H9 (cell line): Measurements from ENCODE around the gene TADA3. TPM values are rescaled to one million over a fixed set of nuclear protein-coding genes. Genes with fewer than 3 reads are reported as not detected.

Experiments
- DNase-seq: peaks from one replicate; pipeline ENCODE4 v3.0.0-alpha.2; 2017
- H2AFZ ChIP-seq: one replicate; pipeline ENCODE4 v1.6.1; 2013; ENCODE audit warnings: mild to moderate bottlenecking, low read length, control low read depth, moderate library complexity
- H2AK5ac ChIP-seq: 2 replicates; pipeline ENCODE4 v1.6.1; 2013; ENCODE audit warnings: low read length, control low read depth, mixed read lengths; ENCODE audit not compliant: insufficient read length
- H2BK120ac ChIP-seq: one replicate; pipeline ENCODE4 v1.6.1; 2013; ENCODE audit warnings: low read depth, mild to moderate bottlenecking, low read length, control low read depth, inconsistent platforms; ENCODE audit not compliant: poor library complexity, severe bottlenecking
- H2BK12ac ChIP-seq: 2 replicates; pipeline ENCODE4 v1.6.1; 2013; ENCODE audit warnings: low read length, control low read depth, mixed read lengths, low read depth; ENCODE audit not compliant: insufficient read length
- H2BK15ac ChIP-seq: 2 replicates; pipeline ENCODE4 v1.6.1; 2013; ENCODE audit warnings: low read depth, low read length, control low read depth
- H2BK20ac ChIP-seq: one replicate; pipeline ENCODE4 v1.6.1; 2013; ENCODE audit warnings: low read depth, mild to moderate bottlenecking, low read length, control low read depth, inconsistent platforms; ENCODE audit not compliant: poor library complexity, severe bottlenecking
- H2BK5ac ChIP-seq: 2 replicates; pipeline ENCODE4 v1.6.1; 2013; ENCODE audit warnings: low read length, control low read depth, mixed read lengths; ENCODE audit not compliant: insufficient read length
- H3K14ac ChIP-seq: 2 replicates; pipeline ENCODE4 v1.6.1; 2013; ENCODE audit warnings: low read length, control low read depth; ENCODE audit not compliant: insufficient read depth
- H3K18ac ChIP-seq: 2 replicates; pipeline ENCODE4 v1.6.1; 2013; ENCODE audit warnings: low read depth, mild to moderate bottlenecking, mixed read lengths, low read length, control low read depth; ENCODE audit not compliant: insufficient read length
- H3K23ac ChIP-seq: 2 replicates; pipeline ENCODE4 v1.6.1; 2013; ENCODE audit warnings: low read length, control low read depth, mixed read lengths, low read depth; ENCODE audit not compliant: insufficient read length
- H3K23me2 ChIP-seq: 2 replicates; pipeline ENCODE4 v1.6.1; 2013; ENCODE audit warnings: low read depth, mild to moderate bottlenecking, mixed read lengths, low read length, control low read depth; ENCODE audit not compliant: insufficient read length, poor library complexity, severe bottlenecking
- H3K27ac ChIP-seq: 2 replicates; pipeline ENCODE4 v1.5.1; 2013; ENCODE audit warnings: low read length, control low read depth, mixed read lengths, low read depth; ENCODE audit not compliant: insufficient read length
- H3K27me3 ChIP-seq: 2 replicates; pipeline ENCODE4 v1.6.1; 2013; ENCODE audit warnings: low read length, control low read depth, inconsistent platforms; ENCODE audit not compliant: insufficient read depth
- H3K4ac ChIP-seq: 2 replicates; pipeline ENCODE4 v1.6.1; 2013; ENCODE audit warnings: low read depth, mild to moderate bottlenecking, control low read depth, inconsistent platforms, low read length, moderate library complexity
- H3K4me1 ChIP-seq: 2 replicates; pipeline ENCODE4 v1.6.1; 2013; ENCODE audit warnings: low read length, control low read depth, inconsistent platforms; ENCODE audit not compliant: insufficient read depth
- H3K4me2 ChIP-seq: 2 replicates; pipeline ENCODE4 v1.6.1; 2013; ENCODE audit warnings: low read length, control low read depth, mixed read lengths; ENCODE audit not compliant: insufficient read length, insufficient read depth
- H3K56ac ChIP-seq: 2 replicates; pipeline ENCODE4 v1.6.1; 2013; ENCODE audit warnings: low read depth, mild to moderate bottlenecking, mixed read lengths, low read length, control low read depth; ENCODE audit not compliant: insufficient read length
- H3K79me1 ChIP-seq: 2 replicates; pipeline ENCODE4 v1.6.1; 2013; ENCODE audit warnings: low read depth, mild to moderate bottlenecking, moderate library complexity, low read length, control low read depth, inconsistent platforms; ENCODE audit not compliant: insufficient read depth, poor library complexity, severe bottlenecking
- H3K79me2 ChIP-seq: 2 replicates; pipeline ENCODE4 v1.6.1; 2013; ENCODE audit warnings: low read length, control low read depth, inconsistent platforms; ENCODE audit not compliant: insufficient read depth
- H3K9ac ChIP-seq: 2 replicates; pipeline ENCODE4 v1.6.1; 2013; ENCODE audit warnings: low read length, control low read depth, mixed read lengths; ENCODE audit not compliant: insufficient read length; ENCODE audit errors: extremely low read depth
- H3K9me3 ChIP-seq: one replicate; pipeline ENCODE4 v1.6.1; 2013; ENCODE audit warnings: low read depth, low read length, inconsistent platforms; ENCODE audit not compliant: control insufficient read depth
- H3T11ph ChIP-seq: one replicate; pipeline ENCODE4 v1.6.1; 2013; ENCODE audit warnings: mild to moderate bottlenecking, low read length, control low read depth, inconsistent platforms
- H4K20me1 ChIP-seq: one replicate; pipeline ENCODE4 v1.6.1; 2013; ENCODE audit not compliant: control insufficient read depth, insufficient read length, insufficient read depth
- H4K5ac ChIP-seq: 2 replicates; pipeline ENCODE4 v1.6.1; 2013; ENCODE audit warnings: low read depth, mild to moderate bottlenecking, mixed read lengths, low read length, control low read depth; ENCODE audit not compliant: insufficient read length
- H4K8ac ChIP-seq: replicated peaks from 2 replicates; pipeline ENCODE4 v1.6.1; 2013; ENCODE audit warnings: low read length, control low read depth, mixed read lengths, low read depth; ENCODE audit not compliant: insufficient read length
- H4K91ac ChIP-seq: 2 replicates; pipeline ENCODE4 v1.6.1; 2013; ENCODE audit warnings: low read depth, mild to moderate bottlenecking, moderate library complexity, mixed read lengths, low read length, control low read depth; ENCODE audit not compliant: insufficient read length
- H3K27ac Mint-ChIP-seq, 3 experiments: 2 replicates in 2 of 3; 3 replicates in 1 of 3; pipeline ENCODE4 v1.8.0; 2020 to 2021; ENCODE audit warnings: mixed read lengths in 3 of 3, mild to moderate bottlenecking in 1 of 3, moderate library complexity in 1 of 3
- H3K27me3 Mint-ChIP-seq: 2 replicates; pipeline ENCODE4 v1.8.0; 2021; ENCODE audit warnings: low read depth, mild to moderate bottlenecking, moderate library complexity, mixed read lengths
- H3K36me3 Mint-ChIP-seq, 3 experiments: 2 replicates in 2 of 3; 3 replicates in 1 of 3; pipeline ENCODE4 v1.8.0; 2020 to 2021; ENCODE audit warnings: low read depth in 3 of 3, mixed read lengths in 3 of 3; ENCODE audit not compliant: insufficient read depth in 1 of 3
- H3K4me1 Mint-ChIP-seq, 2 experiments: 2 replicates each; pipeline ENCODE4 v1.8.0; 2020; ENCODE audit warnings: mixed read lengths in 2 of 2
- H3K4me3 Mint-ChIP-seq, 2 experiments: 2 replicates in 1 of 2; 3 replicates in 1 of 2; pipeline ENCODE4 v1.8.0; 2020 to 2021; ENCODE audit warnings: mild to moderate bottlenecking in 2 of 2, mixed read lengths in 2 of 2, moderate library complexity in 1 of 2
- H3K9me3 Mint-ChIP-seq, 2 experiments: 2 replicates in 1 of 2; 3 replicates in 1 of 2; pipeline ENCODE4 v1.8.0; 2020; ENCODE audit warnings: mild to moderate bottlenecking in 2 of 2, mixed read lengths in 2 of 2, moderate library complexity in 1 of 2
- CTCF ChIP-seq: fragments of 200-600 bp; sonication (generic); conservative IDR thresholded peaks from 3 replicates; pipeline ENCODE4 v1.8.0; 2021; ENCODE audit warnings: antibody characterized with exemption, mild to moderate bottlenecking
- WGBS: extraction: QIAGEN DNeasy Blood & Tissue Kit; methylation state at CpG from one replicate; pipeline ENCODE4 v1.1.7; 2013; ENCODE audit warnings: missing lambda C conversion rate, low lambda C conversion rate, mixed read lengths; ENCODE audit not compliant: insufficient read length; ENCODE audit errors: extremely low coverage; 5-methylcytosine and 5-hydroxymethylcytosine counted together
- total RNA-seq: library from RNA; stranded (reverse); gene quantifications from 2 replicates; pipeline ENCODE4 v1.2.1, GENCODE V29; 2021

TADA3 gene
- total RNA-seq, 1 experiment from 2014 or later = 49.8 TPM

- Histone ChIP-seq H3K27ac (no peak overlapping the region), H2AK5ac (no peak overlapping the region), H3K4me1 (no peaks in the 10 kb centered on the region), H3K79me2 (no peaks in the 10 kb centered on the region), H2BK5ac (no peak overlapping the region), H3K9ac (no peak overlapping the region), H3T11ph (no peak overlapping the region), H2BK20ac (no peak overlapping the region), H2BK15ac (no peak overlapping the region), H3K9me3 (no peaks in the 10 kb centered on the region), H2BK120ac (no peak overlapping the region), H3K4ac (no peak overlapping the region), H4K20me1 (no peaks in the 10 kb centered on the region), H4K91ac (no peak overlapping the region), H3K56ac (no peak overlapping the region), H3K27me3 (no peaks in the 10 kb centered on the region; the same call in 1 of the 2 replicates), H3K4me2 (no peak overlapping the region), H3K79me1 (no peaks in the 10 kb centered on the region), H4K8ac (no peak overlapping the region), H3K14ac (no peak overlapping the region), H3K23me2 (no peaks in the 10 kb centered on the region), H3K18ac (no peak overlapping the region), H2AFZ (no peak overlapping the region), H4K5ac (no peak overlapping the region), H3K23ac (no peak overlapping the region), H2BK12ac (no peak overlapping the region)
- Mint-ChIP-seq H3K27me3 (peaks cover 5% of the 10 kb centered on the region), H3K36me3 (peaks cover 15 to 50% (median 44%) of the 10 kb centered on the region in 3 experiments; a peak in 6 of 7 replicates), H3K4me3 (no peak overlapping the region), H3K27ac (peak overlapping the region in 1 of 3 experiments; percentile 70; a peak in 1 of 7 replicates), H3K4me1 (peaks cover 7 to 8% of the 10 kb centered on the region in 2 experiments; a peak in 3 of 4 replicates), H3K9me3 (no peaks in the 10 kb centered on the region)
- WGBS = no CpG with 5 or more reads among the region's 10 CpGs
- no peak for TF ChIP-seq CTCF
- no peak for DNase-seq
Measured at GRCh38 chr3:9780458-9780812, 11.8 kb downstream of the TADA3 start.
